A673 (cell line): Measurements from ENCODE around the gene NUCKS1.

Source experiments
- CTCF ChIP-seq: fragments of 300-800, 200-600 bp; sonication (generic); conservative IDR thresholded peaks from 2 replicates; pipeline ENCODE4 v1.5.1; 2017; ENCODE audit warnings: low read depth, mild to moderate bottlenecking, antibody characterized with exemption, low read length, moderate library complexity, mixed read lengths
- EZH2 ChIP-seq: fragments of 200-600 bp; sonication (generic); IDR thresholded peaks from 2 replicates; pipeline ENCODE4 v1.6.1; 2017; ENCODE audit warnings: borderline replicate concordance, low read depth, mild to moderate bottlenecking, mixed read lengths, antibody characterized with exemption, low read length; ENCODE audit not compliant: poor library complexity, severe bottlenecking

DNA sequence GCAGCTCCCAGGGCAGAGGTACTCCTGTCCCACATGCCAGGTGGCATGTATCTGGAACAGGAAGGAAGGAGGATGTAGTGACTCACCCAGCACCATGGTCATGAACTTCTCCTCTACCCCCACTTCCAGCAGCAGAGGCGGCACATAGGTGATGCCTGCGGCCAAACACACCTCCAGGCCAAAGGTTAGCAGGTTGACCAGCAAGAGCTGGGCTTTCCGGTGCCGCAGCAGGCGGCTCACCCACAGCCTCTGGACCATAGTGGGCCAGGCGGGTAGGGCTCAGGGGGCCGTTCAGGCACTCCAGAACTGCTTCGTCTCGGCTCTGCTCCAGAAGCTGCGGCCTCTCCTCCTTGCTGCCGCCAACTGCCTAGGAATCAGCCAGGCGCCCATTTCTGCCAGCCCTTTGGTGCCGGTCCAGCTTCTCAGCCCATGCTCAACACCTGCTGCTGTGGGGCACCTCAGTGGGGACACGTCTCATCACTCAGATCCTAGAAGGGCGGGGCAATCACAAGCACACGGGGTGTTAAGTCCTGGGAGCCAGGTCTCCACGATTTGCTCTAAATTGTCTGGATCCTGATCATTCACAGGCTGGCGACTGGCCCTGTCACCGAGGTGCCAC, 85.5 kb downstream of the NUCKS1 start:
- TF ChIP-seq CTCF (no peak), EZH2 (no peak)
